GM21360 (cell line): Measurements from ENCODE around the gene DBN1.

ENCODE experiments used
- ATAC-seq: cut with Tn5 transposase; IDR thresholded peaks from one replicate; pipeline ENCODE4 v1.9.1; 2021; ENCODE audit warnings: mild to moderate bottlenecking, moderate library complexity; ENCODE audit not compliant: unreplicated experiment

Gene DBN1

DNA sequence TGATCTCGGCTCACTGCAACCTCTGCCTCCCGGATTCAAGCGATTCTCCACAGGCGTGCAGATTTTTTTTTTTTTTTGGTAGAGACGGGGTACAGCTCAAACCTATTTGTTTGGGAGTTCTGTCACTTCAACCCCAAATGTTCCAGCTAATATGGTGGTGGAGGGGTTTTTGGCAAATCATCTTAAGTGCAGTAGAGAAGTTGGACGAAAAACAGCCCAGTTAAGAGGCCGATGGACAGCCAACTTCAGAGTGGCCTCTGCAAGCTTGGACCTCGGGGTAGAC lies 27.6 kb downstream of the DBN1 start:
- ATAC-seq, result no peak

DNA sequence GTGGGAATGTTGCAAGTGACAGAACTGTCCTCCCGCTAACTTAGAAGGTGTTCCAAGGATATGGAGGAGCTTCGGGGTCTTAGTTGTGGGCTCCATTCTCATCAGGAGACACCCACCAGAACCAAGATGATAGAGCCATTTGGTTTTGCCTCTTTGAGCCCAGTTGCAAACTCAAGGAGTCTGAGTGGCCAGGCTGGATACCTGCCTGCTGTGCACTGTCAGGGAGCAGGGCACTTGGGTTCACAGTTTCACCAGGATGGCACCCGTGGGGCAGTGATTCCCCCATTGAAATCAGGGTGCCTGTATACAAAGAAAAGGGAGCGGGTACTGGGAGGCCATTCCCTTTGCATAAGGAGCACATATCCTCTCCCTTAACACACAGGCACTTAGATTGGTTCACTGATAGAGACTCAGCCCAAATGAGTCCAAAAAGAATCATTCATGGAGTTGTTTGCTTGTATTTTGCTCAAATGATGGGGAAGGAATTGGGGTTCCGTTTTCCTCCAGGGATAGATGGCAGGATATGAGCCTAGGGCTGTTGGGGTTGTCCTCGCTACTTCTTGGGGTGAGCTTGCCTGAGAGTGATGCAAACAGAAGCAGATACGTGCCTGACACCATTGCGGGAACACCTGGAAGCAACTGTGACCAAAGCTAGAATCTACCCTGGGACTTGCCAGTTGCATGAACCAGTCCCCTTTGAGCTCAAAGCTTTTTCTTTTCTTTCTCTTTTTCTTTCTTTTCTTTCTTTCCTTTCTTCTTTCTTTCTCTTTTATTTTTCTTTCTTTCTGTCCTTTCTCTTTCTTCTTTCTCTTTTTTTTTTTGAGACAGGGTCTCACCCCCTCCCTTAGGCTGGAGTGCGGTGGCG lies 28.1 kb downstream of the DBN1 start:
- ATAC-seq, result no peak

DNA sequence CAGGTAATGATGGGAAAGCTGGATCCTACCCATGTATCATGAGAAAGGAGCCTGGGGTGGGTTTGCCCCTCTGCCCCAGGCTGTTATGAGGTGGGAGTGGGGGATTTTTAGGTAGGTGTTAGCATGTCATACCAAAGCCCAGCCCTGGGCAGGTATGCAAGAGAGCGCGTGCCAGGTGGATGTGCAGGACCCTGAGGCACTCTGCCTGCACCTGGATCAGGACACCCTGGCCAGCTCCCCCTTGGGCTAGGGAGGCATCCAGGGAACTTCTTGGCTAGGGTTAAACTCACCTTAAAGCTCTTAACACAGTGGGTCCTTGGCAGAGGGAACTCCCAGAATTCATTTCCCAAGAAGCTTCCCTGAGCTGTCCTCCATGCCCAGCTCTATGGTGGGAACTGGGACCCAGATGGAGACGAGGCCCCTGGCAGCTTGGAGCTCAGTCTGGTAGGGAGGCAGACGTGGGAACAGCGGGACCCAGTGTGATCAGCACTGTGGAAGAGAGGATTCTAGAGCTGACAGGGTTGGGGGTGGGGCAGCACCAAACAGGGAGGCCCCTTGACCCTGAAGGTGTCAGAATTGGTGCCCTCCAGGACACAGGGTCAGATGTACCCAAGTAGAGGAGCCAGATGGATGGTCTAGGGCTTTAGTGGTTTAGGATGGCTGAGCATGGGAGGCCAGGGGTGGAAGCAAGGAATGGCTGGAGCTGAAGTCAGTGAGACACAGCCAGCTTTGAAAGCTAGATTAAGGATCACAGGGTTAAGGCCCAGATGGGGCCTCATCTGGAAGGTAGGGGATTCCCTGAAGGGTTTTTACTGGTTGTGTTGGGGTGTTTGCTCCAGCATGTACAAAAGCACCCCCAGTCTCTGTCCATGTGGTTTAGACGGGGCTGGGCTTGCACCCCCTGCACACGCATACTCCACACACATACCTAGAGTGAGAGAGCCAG lies 29.1 kb downstream of the DBN1 start:
- ATAC-seq, result no peak

DNA sequence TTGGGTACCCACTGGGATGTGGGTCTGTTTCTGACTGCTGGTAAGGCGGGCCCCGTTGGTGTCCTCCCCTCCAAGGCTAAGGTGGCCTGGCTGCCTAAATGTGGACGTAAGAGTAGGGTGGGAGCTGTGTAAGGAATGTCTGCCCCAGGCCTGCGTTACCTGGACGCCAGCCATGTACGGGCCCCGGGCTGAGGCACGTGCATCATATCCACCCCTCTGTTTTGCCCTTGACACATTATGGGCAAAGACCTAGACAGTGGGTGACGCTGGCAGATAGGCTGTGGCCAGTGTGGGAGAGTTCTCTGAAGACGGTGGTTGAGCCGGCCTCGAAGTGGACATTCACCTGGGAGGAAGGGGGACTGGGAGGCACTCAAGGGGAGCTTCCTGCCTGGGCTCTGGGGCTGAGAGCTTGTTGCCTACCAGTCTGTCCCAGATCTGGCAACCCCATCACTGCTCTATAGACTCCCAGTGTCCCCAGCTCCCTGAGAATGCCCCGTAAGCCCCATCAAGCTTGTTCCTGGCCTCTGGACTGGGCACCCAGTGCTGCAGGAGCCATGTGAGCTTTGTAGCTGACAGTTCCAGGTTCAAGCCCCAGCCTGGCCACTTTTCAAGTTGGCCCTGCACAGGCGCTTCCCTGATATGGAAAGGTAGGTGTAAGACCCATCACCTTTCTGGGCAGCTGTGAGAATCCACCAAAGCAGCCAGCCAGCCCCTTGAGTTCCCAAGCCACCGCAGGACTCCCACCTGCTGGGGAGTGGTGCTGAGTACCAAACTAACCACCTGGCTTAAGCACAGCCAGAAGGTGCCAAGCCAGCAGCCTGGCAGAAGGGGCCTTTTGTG lies 30.1 kb downstream of the DBN1 start:
- ATAC-seq, result no peak

DNA sequence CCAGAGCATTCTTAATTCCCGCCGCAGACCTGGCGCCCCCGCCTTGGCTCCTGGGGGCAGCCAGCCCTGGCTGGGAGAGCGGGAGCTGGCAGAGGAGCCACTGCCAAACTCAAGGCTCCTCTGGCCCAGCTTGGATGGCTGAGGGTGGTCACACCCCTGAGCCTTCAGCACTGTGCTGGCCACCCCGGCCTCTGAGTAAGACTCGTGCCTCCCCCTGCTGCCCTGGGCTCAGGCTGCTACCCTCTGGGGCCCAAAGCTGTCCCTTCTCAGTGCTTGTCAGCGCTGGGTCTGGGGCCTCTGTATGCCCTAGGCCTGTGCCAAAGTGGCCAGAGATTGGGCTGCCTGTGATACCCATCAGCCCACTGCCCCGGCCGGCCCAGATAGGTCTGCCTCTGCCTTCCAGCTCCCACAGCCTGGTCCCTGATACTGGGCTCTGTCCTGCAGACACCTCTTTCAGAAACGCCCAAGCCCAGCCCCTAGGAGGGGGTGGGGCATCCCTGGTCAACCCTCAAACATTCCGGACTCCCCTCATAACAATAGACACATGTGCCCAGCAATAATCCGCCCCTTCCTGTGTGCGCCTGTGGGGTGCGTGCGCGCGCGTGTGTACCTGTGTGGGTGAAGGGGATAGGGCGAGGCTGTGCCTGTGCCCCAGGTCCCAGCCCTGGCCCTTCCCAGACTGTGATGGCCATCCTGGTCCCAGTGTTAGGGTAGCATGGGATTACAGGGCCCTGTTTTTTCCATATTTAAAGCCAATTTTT lies 31.2 kb downstream of the DBN1 start:
- ATAC-seq, result no peak

DNA sequence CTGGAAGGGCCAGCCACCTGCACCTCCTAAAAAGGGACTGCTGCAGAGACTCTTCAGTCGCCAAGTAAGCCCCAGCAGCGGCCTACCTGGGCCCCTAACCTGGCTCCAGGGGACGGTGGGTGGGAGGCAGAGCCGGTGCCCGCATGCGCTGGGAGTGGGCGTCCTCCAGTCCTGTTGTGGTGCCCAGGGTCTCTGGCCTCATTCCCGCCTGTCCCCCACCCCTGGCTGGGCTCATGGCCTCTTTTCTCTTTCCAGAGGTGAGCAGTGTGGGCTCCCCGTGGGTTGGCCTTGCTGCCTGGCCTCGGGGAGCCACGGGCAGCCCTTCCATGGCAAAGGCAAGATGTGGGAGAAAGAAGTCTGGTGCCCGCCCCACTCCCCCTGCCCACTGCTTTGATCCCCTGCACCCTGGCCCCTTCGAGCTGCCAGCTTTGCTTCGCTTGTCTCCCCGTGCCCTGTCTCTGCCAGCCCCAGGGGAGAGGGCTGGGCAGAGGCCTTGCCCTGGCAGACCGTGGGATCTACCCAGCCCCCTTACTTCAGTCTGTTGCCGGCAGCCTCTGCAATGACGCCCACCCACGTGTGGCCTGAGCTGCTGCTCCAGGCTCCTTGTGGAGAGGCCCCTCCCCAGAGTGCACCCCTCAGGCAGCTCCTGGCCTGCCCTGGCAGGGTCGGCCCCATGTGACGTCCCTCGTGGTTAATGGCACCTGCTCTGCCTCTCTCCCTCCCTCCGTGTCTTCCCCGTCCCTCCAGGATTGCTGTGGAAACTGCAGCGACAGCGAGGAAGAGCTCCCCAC lies 32.2 kb downstream of the DBN1 start:
- no peak for ATAC-seq

DNA sequence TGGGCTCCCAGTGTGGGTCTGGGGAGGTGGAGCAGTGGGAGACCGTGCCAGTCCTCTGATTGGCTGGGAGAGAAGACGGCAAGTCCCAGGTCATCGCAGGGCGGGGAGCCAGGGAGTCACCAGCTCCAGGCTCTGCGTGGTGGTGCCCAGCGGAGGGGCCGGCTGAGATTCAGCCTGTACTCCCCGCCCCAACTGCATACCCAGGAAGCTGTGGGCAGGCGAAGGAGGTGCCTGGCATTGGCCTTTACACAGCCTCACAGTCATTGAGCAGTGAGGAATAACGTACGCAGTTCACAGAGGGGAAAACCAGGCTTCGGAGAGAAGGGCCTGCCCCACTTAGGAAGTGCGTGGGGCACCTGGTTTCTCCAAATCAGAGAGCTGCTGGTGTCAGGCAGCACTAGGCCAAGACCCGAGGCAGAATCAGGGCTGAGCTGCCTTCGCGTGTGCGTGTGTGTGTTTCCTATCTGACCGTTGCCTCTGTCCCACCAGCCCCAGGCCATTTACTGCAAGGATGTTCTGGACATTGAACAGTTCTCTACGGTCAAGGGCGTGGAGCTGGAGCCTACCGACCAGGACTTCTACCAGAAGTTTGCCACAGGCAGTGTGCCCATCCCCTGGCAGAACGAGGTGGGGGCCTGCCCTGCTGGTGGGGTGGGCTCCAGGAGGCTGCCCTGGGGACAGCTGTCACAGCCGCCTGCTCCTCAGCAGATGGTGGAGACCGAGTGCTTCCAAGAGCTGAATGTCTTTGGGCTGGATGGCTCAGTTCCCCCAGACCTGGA lies 33.0 kb downstream of the DBN1 start:
- ATAC-seq, result no peak

DNA sequence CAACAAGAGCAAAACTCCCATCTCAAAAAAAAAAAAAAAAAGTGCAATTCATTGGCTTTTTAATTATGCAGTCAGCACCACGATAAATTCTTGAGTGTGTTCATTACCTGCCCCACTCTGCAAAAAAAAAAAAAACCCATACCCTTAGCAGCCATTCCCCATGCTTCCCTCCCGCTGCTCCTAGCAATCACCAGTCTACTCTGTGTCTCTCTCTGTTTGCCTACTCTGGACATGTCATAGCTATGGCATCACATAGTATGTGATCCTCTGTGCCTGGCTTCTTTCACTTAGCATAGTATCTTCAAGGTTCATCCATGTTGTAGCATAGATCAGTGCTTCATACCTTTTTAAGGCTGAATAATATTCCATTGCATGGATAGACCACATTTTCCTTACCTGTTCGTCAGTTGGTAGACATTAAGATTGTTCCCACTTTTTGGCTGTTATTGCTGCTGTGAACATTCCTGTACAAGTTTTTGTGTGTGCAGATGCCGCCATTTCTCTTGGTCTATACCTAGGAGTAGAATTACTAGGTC lies 33.8 kb downstream of the DBN1 start:
- ATAC-seq, result no peak

DNA sequence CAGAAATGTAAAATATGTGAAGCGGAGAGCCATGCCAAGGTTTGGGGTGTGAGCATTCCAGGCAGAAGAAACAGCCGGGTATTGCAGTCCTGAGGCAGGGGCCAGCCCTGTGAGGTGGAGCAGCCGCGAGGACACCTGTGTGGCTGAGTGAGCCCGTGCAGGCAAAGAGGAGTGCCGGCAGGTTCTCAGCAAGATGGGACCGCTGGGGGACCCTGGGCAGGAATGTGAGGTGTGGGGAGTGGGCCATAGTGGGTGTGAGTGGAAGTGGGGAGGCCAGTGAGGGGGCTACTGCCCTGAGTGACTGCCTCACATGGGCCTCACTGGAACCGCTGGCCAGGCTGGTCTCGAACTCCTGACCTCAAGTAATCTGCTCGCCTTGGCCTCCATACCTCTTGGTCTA lies 35.0 kb downstream of the DBN1 start:
- ATAC-seq, result no peak

DNA sequence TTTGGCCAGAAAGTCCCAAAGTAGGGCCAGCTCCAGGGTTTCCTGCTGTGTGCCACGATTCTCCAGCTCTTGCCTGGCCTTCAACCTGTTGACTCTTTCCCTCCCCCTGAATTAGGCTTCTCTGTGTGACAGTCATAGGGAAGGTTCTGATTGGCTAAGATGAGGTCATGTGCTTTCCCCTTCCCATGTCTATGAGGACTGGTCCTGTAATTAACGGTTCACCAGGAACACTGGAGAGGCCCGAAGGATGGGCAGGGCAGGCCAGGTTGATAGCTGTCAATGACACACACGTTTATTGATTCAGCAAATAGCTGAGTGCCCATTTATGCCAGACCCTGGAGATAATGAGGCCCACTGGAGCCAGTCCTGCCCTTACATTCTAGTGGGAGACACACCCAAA lies 35.8 kb downstream of the DBN1 start:
- no peak for ATAC-seq

DNA sequence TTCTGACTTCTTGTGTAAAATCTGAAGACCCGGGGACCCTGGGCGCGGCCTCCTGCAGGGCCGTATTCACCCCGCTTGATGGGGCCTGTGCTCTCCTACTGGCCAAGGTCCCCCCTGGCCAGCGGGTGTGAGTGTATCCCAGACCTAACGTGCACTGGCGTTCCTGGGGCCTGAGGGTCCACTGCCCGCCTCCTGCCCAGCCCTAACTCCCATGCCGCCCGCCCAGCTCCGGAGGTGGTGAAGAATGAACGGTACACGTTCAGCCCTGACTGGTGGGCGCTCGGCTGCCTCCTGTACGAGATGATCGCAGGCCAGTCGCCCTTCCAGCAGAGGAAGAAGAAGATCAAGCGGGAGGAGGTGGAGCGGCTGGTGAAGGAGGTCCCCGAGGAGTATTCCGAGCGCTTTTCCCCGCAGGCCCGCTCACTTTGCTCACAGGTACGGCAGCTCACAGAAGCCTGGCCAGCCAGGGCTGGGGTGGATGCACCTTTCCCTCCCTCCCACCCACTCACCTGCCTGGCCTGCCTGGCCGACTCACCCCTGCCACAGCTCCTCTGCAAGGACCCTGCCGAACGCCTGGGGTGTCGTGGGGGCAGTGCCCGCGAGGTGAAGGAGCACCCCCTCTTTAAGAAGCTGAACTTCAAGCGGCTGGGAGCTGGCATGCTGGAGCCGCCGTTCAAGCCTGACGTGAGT lies 37.4 kb downstream of the DBN1 start:
- ATAC-seq, result no peak

DNA sequence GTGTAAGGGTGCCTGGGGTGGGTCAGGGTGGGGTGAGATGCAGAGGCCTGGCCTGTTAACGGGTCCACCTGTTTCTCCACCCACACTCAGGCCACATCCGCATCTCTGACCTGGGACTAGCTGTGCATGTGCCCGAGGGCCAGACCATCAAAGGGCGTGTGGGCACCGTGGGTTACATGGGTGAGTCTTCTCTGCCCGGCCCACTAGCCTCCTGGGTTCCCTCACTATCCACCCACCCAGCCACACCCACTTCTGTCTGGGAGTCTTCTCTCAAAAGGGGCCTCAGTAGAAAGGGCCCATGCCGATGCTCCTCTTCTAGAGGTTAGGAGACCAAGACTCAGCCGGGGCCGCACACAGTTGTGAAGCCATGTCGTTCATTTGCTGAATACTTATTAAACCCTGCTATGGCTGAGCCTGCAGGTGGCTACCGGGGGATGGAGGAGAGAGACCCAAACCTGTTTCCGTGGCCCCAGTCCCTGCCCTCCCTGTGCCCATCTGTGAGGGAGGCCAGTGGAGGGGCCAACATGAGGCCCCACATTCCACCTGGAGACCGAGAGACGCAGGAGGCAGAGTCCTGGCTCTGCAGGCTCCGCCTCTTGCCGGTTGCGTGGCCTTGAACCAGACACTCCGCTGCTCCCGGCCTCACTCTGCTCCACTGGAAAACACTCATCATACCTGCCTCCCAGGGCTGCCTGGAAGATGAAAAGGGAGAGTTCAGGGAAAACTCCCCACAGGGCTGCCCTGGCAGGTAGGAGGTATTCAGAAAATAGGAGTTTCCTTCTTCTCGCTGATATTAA lies 38.3 kb downstream of the DBN1 start:
- ATAC-seq, result no peak

DNA sequence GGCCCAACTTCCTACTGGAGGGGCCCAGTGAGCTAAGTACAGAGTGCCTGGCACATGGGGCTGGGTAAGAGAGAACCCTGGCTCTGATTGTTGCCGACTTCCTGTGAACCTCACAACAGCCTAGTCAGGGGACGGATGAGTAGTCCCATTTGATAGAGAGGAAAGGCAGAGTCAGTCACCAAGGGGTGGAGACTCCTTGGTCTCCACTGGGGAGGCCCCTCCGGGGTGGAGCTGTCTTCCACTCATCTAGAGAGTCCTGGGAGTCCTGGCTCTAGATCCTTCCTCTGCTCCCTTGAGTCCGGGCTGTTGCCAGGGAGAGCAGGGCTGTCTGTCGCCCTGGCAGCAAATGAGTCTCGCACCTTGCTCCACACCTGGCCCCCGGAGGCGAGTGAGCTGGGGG lies 39.0 kb downstream of the DBN1 start:
- ATAC-seq, result no peak

DNA sequence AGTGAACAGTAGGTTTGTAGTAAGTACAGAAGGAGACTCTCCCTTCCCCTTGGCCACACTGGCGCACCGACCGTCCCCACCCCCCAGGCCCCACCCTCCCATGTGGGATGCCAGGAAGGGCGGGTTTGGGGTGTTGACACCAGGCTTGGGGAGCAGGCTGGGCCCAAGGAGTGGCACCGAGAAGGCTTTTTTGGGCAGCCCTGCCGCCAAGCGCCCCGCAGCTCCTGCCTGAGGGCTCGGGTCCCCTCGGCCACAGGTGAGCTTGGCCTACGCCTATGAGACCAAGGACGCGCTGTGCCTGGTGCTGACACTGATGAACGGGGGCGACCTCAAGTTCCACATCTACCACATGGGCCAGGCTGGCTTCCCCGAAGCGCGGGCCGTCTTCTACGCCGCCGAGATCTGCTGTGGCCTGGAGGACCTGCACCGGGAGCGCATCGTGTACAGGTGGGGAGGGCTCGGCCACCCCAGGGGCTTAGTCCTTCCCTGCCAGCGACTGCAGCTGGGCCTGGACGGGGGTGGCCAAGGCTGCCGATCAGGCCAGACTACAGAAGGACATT lies 39.7 kb downstream of the DBN1 start:
- no peak for ATAC-seq

DNA sequence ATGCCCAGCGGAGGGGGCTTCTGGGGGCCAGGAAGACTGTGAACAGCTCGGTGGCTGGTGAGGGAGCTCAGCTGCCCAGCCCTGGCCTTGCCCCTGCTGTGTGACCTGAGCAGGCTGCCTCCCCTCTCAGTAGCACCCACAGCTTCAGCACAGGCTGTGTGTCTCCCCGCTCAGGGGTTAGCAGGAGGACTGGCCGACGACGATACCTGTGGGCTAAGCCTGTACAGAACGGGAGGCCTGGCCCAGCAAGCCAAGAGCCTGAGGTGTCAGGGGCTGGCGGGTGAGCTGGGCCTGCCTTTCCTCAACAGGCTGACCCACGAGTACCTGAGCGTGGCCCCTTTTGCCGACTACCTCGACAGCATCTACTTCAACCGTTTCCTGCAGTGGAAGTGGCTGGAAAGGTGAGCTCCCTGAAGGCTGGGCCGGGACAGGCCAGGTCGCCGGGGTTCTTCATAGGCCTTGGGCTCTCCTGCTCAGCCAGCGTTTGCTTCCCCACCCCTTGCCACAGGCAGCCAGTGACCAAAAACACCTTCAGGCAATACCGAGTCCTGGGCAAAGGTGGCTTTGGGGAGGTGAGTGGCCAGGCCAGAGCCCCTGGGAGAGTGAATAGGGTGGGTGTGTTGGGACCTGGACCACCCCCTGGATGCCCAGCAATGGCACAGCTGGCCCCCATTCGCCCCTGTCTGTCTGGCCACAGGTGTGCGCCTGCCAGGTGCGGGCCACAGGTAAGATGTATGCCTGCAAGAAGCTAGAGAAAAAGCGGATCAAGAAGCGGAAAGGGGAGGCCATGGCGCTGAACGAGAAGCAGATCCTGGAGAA lies 40.4 kb downstream of the DBN1 start:
- no peak for ATAC-seq

DNA sequence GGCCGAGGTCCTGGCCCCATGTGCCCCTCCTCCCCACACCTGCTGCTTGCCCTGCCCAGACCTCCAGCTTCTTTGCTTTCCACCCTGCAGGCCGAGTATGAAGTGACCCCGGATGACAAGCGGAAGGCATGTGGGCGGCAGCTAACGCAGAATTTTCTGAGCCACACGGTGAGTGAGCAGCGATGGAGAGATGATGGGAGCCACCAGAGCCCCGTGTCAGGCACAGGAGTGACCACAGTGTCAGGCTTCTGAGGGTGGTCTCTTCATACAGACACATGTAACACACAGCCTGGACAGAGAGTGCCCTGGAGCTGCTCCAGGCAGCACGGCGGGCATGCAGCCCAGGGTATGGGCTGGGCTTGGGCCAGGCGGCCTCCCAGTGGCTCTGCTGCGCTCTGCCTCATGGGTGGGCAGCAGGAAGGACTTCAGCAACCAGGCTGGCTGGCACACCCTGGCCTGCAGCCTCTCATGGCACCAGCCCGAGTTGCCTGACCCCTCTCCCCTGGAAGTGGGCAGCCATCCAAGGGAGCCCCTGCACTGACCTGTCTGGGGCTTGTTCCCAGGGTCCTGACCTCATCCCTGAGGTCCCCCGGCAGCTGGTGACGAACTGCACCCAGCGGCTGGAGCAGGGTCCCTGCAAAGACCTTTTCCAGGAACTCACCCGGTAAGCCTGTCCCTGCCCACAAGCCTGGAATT lies 41.1 kb downstream of the DBN1 start:
- no peak for ATAC-seq
